Raji (cell line): Measurements from ENCODE around the gene OVOL2.

Experiments
- POLR2A ChIP-seq: IDR thresholded peaks from 2 replicates; pipeline ENCODE4 v1.6.1; 2011; ENCODE audit warnings: low read depth, low read length, control low read depth; ENCODE audit not compliant: insufficient read depth

The OVOL2 gene

GRCh38 chr20:18057101-18057993 is at the start of gene OVOL2:
Gene OVOL2, minus strand, starts transcription at chr20:18057916. Its CDS starts 282 bp downstream, at chr20:18057634.
- no peak for TF ChIP-seq POLR2A

GRCh38 chr20:18103497-18103896 is 45.8 kb upstream of the OVOL2 start:
- TF ChIP-seq POLR2A = no peak

- no peak for TF ChIP-seq POLR2A
These were observed 43.6 kb upstream of the OVOL2 start for GRCh38 chr20:18101125-18101810.

- TF ChIP-seq POLR2A = no peak
These were observed 36.5 kb upstream of the OVOL2 start for GRCh38 chr20:18094191-18094590.

GRCh38 chr20:18093388-18093787 is 35.7 kb upstream of the OVOL2 start:
- no peak for TF ChIP-seq POLR2A

GRCh38 chr20:18092890-18093289 is 35.2 kb upstream of the OVOL2 start:
- no peak for TF ChIP-seq POLR2A

- TF ChIP-seq POLR2A = no peak
These were observed 33.9 kb upstream of the OVOL2 start for GRCh38 chr20:18091623-18092022.

- no peak for TF ChIP-seq POLR2A
These were observed 32.8 kb upstream of the OVOL2 start for GRCh38 chr20:18090477-18090876.

GRCh38 chr20:18090044-18090443 is 32.3 kb upstream of the OVOL2 start:
- TF ChIP-seq POLR2A = no peak

- TF ChIP-seq POLR2A = no peak
These were observed 29.3 kb upstream of the OVOL2 start for GRCh38 chr20:18087054-18087453.

GRCh38 chr20:18079756-18080353 is 22.1 kb upstream of the OVOL2 start:
- no peak for TF ChIP-seq POLR2A

- no peak for TF ChIP-seq POLR2A
These were observed 19.4 kb upstream of the OVOL2 start for GRCh38 chr20:18077157-18077556.

- no peak for TF ChIP-seq POLR2A
These were observed 14.8 kb upstream of the OVOL2 start for GRCh38 chr20:18072532-18072931.

GRCh38 chr20:18066421-18067333 is 9.0 kb upstream of the OVOL2 start:
- no peak for TF ChIP-seq POLR2A

GRCh38 chr20:18063676-18064075 is 6.0 kb upstream of the OVOL2 start:
- TF ChIP-seq POLR2A = no peak
